HG02588 (cell line): ENCODE results near the gene GALR3.

ENCODE experiments used
- ATAC-seq: cut with Tn5 transposase; IDR thresholded peaks from one replicate; pipeline ENCODE4 v1.9.1; 2021; ENCODE audit warnings: mild to moderate bottlenecking, moderate library complexity; ENCODE audit not compliant: unreplicated experiment

The GALR3 gene

GRCh38 chr22:37855462-37855861 lies 32.3 kb downstream of the GALR3 start:
- no peak for ATAC-seq

GRCh38 chr22:37860796-37861421 lies 37.7 kb downstream of the GALR3 start:
- no peak for ATAC-seq

GRCh38 chr22:37862570-37863325 lies 39.6 kb downstream of the GALR3 start:
- no peak for ATAC-seq

GRCh38 chr22:37865510-37865909 lies 42.3 kb downstream of the GALR3 start:
- ATAC-seq, result no peak

GRCh38 chr22:37870273-37870672 lies 47.1 kb downstream of the GALR3 start:
- ATAC-seq, result no peak
